ENCODE measurements around the gene GPR137B. TPM values are rescaled to one million over a fixed set of nuclear protein-coding genes. Genes with fewer than 3 reads are reported as not detected.

The GPR137B gene
- total and polyA plus RNA-seq, 8 donors, result 0.95 to 9.8 (median 2.6) TPM

GRCh38 chr1:236240675-236241074 lies 98.3 kb downstream of the GPR137B start:
- peaks cover 0 to 27% (median 15%) of the 10 kb centered on the region in 3 donors for H3K36me3 ChIP-seq
- no peak for ATAC-seq
- no peaks in the 10 kb centered on the region for H3K4me1 ChIP-seq
- no peak overlapping the region for H3K4me3 ChIP-seq
- TF ChIP-seq CTCF (IDR thresholded peaks at IDR 0.05), result no peak
- no peak for FAIRE-seq
- DNase-seq, result no peak
- H3K9me3 ChIP-seq, result no peaks in the 10 kb centered on the region
- intact Hi-C loops (cut with DNase I), result no loop called here
- H3K27me3 ChIP-seq, result no peaks in the 10 kb centered on the region
- no peak overlapping the region for H3K27ac ChIP-seq
- WGBS, 2 donors, result 88 to 89% methylated on average over 3 of the region's 3 CpGs

GRCh38 chr1:236242568-236242967 lies 100.2 kb downstream of the GPR137B start:
- intact Hi-C loops (cut with DNase I), result no loop called here
- Histone ChIP-seq H3K27ac (no peak overlapping the region), H3K4me1 (no peaks in the 10 kb centered on the region), H3K4me3 (no peak overlapping the region), H3K36me3 (peaks cover 0 to 17% (median 14%) of the 10 kb centered on the region in 3 donors), H3K27me3 (no peaks in the 10 kb centered on the region), H3K9me3 (no peaks in the 10 kb centered on the region)
- no peak for TF ChIP-seq CTCF (IDR thresholded peaks at IDR 0.05)
- ATAC-seq (no peak), DNase-seq (no peak), FAIRE-seq (no peak)
- 87 to 89% methylated on average over 2 of the region's 2 CpGs for WGBS, 2 donors

- DNase-seq (no peak), FAIRE-seq (no peak), ATAC-seq (peak in 1 of 4 donors; percentile 8)
- Histone ChIP-seq H3K36me3 (peaks cover 0 to 11% (median 7%) of the 10 kb centered on the region in 3 donors), H3K4me3 (no peak overlapping the region), H3K4me1 (peaks cover 0 to 6% (median 3%) of the 10 kb centered on the region in 3 donors), H3K27ac (no peak overlapping the region), H3K27me3 (no peaks in the 10 kb centered on the region), H3K9me3 (no peaks in the 10 kb centered on the region)
- 94 to 99% methylated on average over 3 of the region's 3 CpGs for WGBS, 2 donors
- intact Hi-C loops (cut with DNase I), result no loop called here
- no peak for TF ChIP-seq CTCF (IDR thresholded peaks at IDR 0.05)
These were observed 104.9 kb downstream of the GPR137B start for GRCh38 chr1:236247286-236247685.

- peaks cover 0 to 11% (median 3%) of the 10 kb centered on the region in 3 donors for H3K36me3 ChIP-seq
- 62 to 69% methylated on average over 1 of the region's 1 CpG for WGBS, 2 donors
- DNase-seq, result no peak
- no peak overlapping the region for H3K27ac ChIP-seq
- intact Hi-C loops (cut with DNase I), result no loop called here
- H3K27me3 ChIP-seq, result no peaks in the 10 kb centered on the region
- TF ChIP-seq CTCF (IDR thresholded peaks at IDR 0.05), result no peak
- peaks cover 11 to 24% (median 20%) of the 10 kb centered on the region in 3 donors for H3K4me1 ChIP-seq
- H3K4me3 ChIP-seq, result no peak overlapping the region
- H3K9me3 ChIP-seq, result no peaks in the 10 kb centered on the region
- ATAC-seq, result no peak
- no peak for FAIRE-seq
These were observed 109.2 kb downstream of the GPR137B start for GRCh38 chr1:236251587-236251986.

GRCh38 chr1:236253119-236253518 lies 110.8 kb downstream of the GPR137B start:
- ATAC-seq, result no peak
- WGBS, 2 donors, result 60 to 65% methylated on average over 1 of the region's 1 CpG
- no peak for DNase-seq
- intact Hi-C loops (cut with DNase I), result no loop called here
- no peaks in the 10 kb centered on the region for H3K9me3 ChIP-seq
- TF ChIP-seq CTCF (IDR thresholded peaks at IDR 0.05), result no peak
- no peak for FAIRE-seq
- no peak overlapping the region for H3K4me3 ChIP-seq
- no peak overlapping the region for H3K27ac ChIP-seq
- peaks cover 11 to 32% (median 26%) of the 10 kb centered on the region in 3 donors for H3K4me1 ChIP-seq
- peaks cover 0 to 11% (median 3%) of the 10 kb centered on the region in 3 donors for H3K36me3 ChIP-seq
- no peaks in the 10 kb centered on the region for H3K27me3 ChIP-seq
